Measurements from ENCODE around the gene PTPRN2.

The PTPRN2 gene

DNA sequence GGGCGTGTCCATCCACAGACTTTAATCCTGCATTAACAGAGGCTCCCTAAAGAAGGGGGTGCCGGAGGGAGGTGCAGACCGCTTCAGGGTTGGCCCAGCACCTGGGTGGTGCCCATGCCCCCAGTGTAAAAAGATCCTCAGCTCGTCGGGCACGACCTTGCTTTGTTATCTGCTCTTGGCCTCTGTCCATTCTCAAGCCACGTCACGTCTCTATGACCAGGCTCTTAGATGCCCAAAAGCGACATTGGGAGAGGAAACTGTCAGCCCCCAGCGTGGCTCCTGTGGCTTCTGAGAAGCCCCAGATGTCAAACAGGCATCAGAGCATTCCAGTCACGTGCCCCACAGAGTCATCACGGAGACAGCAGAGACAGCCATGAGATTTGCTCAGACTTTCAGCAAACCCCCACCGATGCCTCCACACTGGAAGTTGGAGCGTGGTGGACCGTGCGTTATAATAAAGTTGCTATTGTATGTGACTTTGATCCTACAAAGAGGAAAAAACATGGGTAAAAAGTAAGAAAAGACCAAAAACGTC, 55.5 kb downstream of the PTPRN2 start:
- TF ChIP-seq CTCF (IDR thresholded peaks at IDR 0.05; ENCODE audit: low read depth, low read length) = no peak
- no peak for TF ChIP-seq MYC (IDR thresholded peaks at IDR 0.05; ENCODE audit: low read depth, low read length)
- TF ChIP-seq, protein P1, sequence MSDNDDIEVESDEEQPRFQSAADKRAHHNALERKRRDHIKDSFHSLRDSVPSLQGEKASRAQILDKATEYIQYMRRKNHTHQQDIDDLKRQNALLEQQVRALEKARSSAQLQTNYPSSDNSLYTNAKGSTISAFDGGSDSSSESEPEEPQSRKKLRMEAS (IDR thresholded peaks at IDR 0.05; ENCODE audit: low read depth, low read length) = no peak
- TF ChIP-seq POLR2A (IDR thresholded peaks at IDR 0.05; ENCODE audit: extremely low read depth, insufficient read length) = no peak
- H3K4me3 ChIP-seq (ENCODE audit: low read depth, low read length) = no peak overlapping the region
- no peak for DNase-seq (ENCODE audit: low read depth)

- TF ChIP-seq POLR2A (IDR thresholded peaks at IDR 0.05; ENCODE audit: extremely low read depth, insufficient read length) = no peak
- DNase-seq (ENCODE audit: low read depth) = no peak
- H3K4me3 ChIP-seq (ENCODE audit: low read depth, low read length) = no peak overlapping the region
These were observed 56.0 kb downstream of the PTPRN2 start for GRCh38 chr7:158531661-158532060.

DNA sequence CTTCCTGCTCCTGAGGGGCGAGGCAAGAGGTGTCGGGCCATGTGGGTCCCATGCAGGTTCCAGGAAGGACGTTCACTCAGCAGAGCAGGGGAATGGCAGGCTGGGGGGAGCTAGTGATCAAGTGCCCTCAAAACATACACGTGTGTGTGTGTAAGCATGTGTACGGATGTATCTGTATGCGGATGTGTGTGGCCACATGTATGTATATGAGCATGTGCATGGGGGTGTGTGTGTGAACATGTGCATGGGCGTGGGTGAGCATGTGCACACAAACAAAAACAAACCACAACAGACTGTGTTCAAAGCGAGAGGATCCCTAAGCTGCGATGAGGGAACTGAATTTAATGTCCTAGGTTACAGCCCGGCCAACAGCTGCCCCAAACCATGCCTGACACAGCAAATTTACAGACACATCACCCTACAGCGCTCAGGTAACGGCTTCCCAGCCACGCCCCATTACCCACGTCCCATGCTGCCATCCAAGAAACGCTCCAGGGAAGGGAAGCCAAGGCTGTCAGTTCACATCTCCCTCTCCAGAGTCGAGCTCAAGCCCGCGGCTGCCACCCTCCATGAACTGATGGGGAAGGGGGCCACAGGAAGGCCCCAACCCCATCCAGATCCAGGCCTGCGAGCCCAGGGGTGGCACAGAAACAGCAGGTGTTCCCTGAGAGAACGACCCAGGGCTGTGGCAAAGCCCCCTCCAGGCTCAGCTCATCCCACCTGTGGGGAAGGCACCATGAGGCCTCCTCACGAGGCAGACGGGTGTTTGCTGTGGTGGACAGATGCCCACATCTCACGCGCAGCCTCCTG, 56.6 kb downstream of the PTPRN2 start:
- no peak for DNase-seq (ENCODE audit: low read depth)
- no peak for TF ChIP-seq CTCF (IDR thresholded peaks at IDR 0.05; ENCODE audit: low read depth, low read length)
- TF ChIP-seq, protein P1 (IDR thresholded peaks at IDR 0.05; ENCODE audit: low read depth, low read length) = peak; percentile 59; the same call in 1 of the 2 replicates
- H3K4me3 ChIP-seq (ENCODE audit: low read depth, low read length) = no peak overlapping the region

GRCh38 chr7:158529181-158530096, 58.2 kb downstream of the PTPRN2 start:
- no peak for DNase-seq (ENCODE audit: low read depth)
- TF ChIP-seq CTCF (IDR thresholded peaks at IDR 0.05; ENCODE audit: low read depth, low read length) (no peak), MYC (IDR thresholded peaks at IDR 0.05; ENCODE audit: low read depth, low read length) (no peak), POLR2A (IDR thresholded peaks at IDR 0.05; ENCODE audit: extremely low read depth, insufficient read length) (no peak)
- TF ChIP-seq, protein P1 (IDR thresholded peaks at IDR 0.05; ENCODE audit: low read depth, low read length) = 0 out of 2 replicates have a peak, but pooled peaks have one; percentile 26
- H3K4me3 ChIP-seq (ENCODE audit: low read depth, low read length) = no peak overlapping the region

DNA sequence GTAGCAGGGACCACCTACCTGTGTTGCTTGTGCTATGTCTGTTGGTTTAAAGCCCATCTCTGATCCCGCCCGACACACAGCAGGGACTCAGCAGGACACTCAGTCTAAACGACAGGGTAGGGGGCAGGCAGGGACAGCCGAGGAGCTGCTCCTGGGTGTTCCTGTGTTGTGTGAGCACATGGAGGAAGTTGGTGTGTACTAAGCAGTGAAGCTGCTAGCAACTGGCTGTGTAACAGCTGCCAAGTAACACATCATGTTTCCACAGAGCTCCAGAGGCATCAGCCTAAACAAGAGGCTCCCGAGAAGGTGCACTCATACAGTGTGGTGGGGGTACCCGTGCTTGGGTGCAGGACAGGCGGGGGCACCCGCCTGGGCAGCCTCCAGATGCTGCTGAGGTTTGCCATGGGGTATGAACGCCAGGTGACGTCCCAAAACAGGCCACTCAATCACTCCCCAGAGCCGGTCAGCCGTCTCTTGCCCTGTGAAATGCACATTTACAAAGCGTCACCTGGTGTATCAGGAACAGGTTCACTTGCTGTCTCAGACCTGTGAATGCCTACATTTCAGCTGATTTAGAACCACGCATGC, 59.6 kb downstream of the PTPRN2 start:
- no peak overlapping the region for H3K4me3 ChIP-seq (ENCODE audit: low read depth, low read length)
- no peak for DNase-seq (ENCODE audit: low read depth)
- TF ChIP-seq POLR2A (IDR thresholded peaks at IDR 0.05; ENCODE audit: extremely low read depth, insufficient read length) = no peak
- no peak for TF ChIP-seq CTCF (IDR thresholded peaks at IDR 0.05; ENCODE audit: low read depth, low read length)
- TF ChIP-seq MYC (IDR thresholded peaks at IDR 0.05; ENCODE audit: low read depth, low read length) = peak; percentile 63; the same call in 1 of the 2 replicates
- TF ChIP-seq, protein P1 (IDR thresholded peaks at IDR 0.05; ENCODE audit: low read depth, low read length) = peak; percentile 61
